ENCODE measurements around the gene SLC27A4.
A peak's percentile ranks its signal among the peaks of the same experiment; 100 is the strongest.

The SLC27A4 gene

GRCh38 chr9:128339761-128340690 is at the start of gene SLC27A4:
SLC27A4 (plus strand) TSS chr9:128340527; CDS start chr9:128343133, 2,606 bp downstream.
- TF ChIP-seq, protein P1, sequence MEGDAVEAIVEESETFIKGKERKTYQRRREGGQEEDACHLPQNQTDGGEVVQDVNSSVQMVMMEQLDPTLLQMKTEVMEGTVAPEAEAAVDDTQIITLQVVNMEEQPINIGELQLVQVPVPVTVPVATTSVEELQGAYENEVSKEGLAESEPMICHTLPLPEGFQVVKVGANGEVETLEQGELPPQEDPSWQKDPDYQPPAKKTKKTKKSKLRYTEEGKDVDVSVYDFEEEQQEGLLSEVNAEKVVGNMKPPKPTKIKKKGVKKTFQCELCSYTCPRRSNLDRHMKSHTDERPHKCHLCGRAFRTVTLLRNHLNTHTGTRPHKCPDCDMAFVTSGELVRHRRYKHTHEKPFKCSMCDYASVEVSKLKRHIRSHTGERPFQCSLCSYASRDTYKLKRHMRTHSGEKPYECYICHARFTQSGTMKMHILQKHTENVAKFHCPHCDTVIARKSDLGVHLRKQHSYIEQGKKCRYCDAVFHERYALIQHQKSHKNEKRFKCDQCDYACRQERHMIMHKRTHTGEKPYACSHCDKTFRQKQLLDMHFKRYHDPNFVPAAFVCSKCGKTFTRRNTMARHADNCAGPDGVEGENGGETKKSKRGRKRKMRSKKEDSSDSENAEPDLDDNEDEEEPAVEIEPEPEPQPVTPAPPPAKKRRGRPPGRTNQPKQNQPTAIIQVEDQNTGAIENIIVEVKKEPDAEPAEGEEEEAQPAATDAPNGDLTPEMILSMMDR (IDR thresholded peaks at IDR 0.05): no peak
- no peak for TF ChIP-seq ZFX (IDR thresholded peaks at IDR 0.05; ENCODE audit: borderline replicate concordance)
- H3K27ac ChIP-seq: peak within 1 kb of the TSS; percentile 79

- TF ChIP-seq, protein P1 (IDR thresholded peaks at IDR 0.05): no peak
- no peak for TF ChIP-seq ZFX (IDR thresholded peaks at IDR 0.05; ENCODE audit: borderline replicate concordance)
- H3K27ac ChIP-seq: no peak overlapping the region
Measured at GRCh38 chr9:128292009-128292408, 48.3 kb upstream of the SLC27A4 start.

- no peak for TF ChIP-seq ZFX (IDR thresholded peaks at IDR 0.05; ENCODE audit: borderline replicate concordance)
- TF ChIP-seq, protein P1 (IDR thresholded peaks at IDR 0.05): no peak
- H3K27ac ChIP-seq: no peak overlapping the region
Measured at GRCh38 chr9:128293091-128293490, 47.2 kb upstream of the SLC27A4 start.

- H3K27ac ChIP-seq: no peak overlapping the region
- TF ChIP-seq, protein P1 (IDR thresholded peaks at IDR 0.05): no peak
- TF ChIP-seq ZFX (IDR thresholded peaks at IDR 0.05; ENCODE audit: borderline replicate concordance): no peak
Measured at GRCh38 chr9:128294142-128294541, 46.2 kb upstream of the SLC27A4 start.

DNA sequence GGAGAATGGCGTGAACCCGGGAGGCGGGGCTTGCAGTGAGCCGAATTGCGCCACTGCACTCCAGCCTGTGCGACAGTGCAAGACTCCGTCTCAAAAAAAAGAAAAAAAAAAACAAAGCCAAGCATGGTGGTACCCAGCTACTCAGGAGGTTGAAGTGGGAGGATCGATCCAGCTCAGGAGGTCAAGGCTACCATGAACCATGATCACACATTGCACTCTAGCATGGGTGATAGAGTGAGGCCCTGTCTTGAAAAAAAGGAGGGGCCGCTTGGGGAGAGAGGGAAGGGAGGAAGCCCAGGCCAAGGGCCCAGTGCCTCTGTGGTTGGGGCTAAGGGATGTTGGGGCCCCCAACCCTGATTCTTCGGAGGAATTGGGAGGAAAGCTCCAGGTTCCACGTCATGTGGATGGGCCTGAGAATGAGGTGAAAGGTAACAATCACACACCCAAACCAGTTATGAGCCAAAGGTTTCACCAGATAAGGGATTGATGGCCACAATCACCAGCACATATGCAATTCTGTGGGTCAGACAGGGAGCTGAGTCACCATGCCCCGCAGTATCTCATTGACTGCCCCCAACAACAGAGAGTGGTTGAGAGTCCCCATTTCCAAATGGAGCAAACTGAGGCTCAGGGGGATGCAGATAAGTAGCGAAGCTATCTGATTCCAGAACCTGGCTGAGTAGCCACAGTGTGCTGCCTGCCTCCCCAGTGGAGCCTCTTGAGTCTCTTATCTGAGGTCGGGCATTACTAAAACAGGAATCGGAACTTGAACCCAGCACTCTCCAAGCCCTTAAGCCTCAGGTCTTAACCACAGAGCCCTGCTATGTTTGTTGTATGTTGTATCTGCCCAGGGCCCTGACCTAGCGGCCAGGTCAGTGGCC is 43.7 kb upstream of the SLC27A4 start:
- H3K27ac ChIP-seq: no peak overlapping the region; the same call in 1 of the 2 replicates
- TF ChIP-seq ZFX (IDR thresholded peaks at IDR 0.05; ENCODE audit: borderline replicate concordance): no peak
- TF ChIP-seq, protein P1 (IDR thresholded peaks at IDR 0.05): no peak

GRCh38 chr9:128297221-128297773 is 43.0 kb upstream of the SLC27A4 start:
- H3K27ac ChIP-seq: no peak overlapping the region
- TF ChIP-seq, protein P1 (IDR thresholded peaks at IDR 0.05): no peak
- no peak for TF ChIP-seq ZFX (IDR thresholded peaks at IDR 0.05; ENCODE audit: borderline replicate concordance)
